Activated T-cell treated with anti-CD3 and anti-CD28 coated beads, Interleukin-2, amount 50 U/mL, for 24 hours (primary cell): ENCODE results near the gene GRAMD2A.

Experiments used
- DNase-seq: peaks from one replicate; pipeline ENCODE4 v3.0.0-alpha.2; 2020
- H3K27ac Mint-ChIP-seq: 2 replicates; pipeline ENCODE4 v1.8.0; 2020; ENCODE audit warnings: mild to moderate bottlenecking, mixed read lengths
- H3K27me3 Mint-ChIP-seq: 2 replicates; pipeline ENCODE4 v1.8.0; 2020; ENCODE audit warnings: mixed read lengths
- H3K36me3 Mint-ChIP-seq: 2 replicates; pipeline ENCODE4 v1.8.0; 2020; ENCODE audit warnings: low read depth, mixed read lengths
- H3K4me1 Mint-ChIP-seq: 2 replicates; pipeline ENCODE4 v1.8.0; 2020; ENCODE audit warnings: low read depth, mixed read lengths
- H3K4me3 Mint-ChIP-seq: 2 replicates; pipeline ENCODE4 v1.8.0; 2020; ENCODE audit warnings: mild to moderate bottlenecking, moderate library complexity, mixed read lengths
- H3K9me3 Mint-ChIP-seq: 2 replicates; pipeline ENCODE4 v1.8.0; 2020; ENCODE audit warnings: mixed read lengths

The GRAMD2A gene

DNA sequence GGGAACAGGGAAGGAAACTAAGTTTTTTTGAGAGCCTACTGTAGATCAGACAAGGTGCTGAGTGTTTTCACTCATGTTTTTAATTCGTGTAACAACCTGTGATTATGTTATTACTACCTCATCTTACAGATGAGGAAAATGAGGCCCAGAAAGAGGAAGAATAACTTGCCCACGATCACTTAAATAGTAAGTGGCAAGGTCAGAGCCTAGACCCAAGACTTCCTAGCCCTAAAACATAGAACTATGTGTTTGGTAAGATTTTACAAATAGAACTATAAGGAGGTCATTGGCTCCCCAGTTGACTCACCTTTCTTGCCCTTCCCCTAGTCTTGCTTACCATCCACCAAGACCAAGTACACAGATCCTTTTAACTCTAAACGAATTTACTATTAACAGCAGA is 65.7 kb downstream of the GRAMD2A start:
- DNase-seq = no peak
- Mint-ChIP-seq H3K27ac (no peak overlapping the region), H3K27me3 (no peaks in the 10 kb centered on the region), H3K4me1 (no peaks in the 10 kb centered on the region), H3K36me3 (no peaks in the 10 kb centered on the region), H3K9me3 (no peaks in the 10 kb centered on the region), H3K4me3 (no peak overlapping the region)

DNA sequence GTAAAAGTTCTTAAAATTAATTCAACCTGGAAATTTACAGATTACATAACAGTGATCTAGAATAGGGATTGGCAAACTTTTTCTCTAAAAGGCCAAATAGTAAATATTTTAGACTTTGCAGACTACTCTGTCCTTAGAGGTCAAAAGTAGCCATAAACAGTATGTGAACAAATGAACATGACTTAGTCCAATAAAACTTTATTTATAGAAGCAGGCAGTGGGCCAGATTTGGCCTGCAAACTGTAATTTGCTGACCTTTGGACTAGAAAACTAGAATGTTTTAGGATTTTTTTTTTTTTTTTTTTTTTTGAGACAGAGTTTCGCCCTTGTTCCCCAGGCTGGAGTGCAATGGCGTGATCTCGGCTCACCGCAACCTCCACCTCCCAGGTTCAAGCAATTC is 67.3 kb downstream of the GRAMD2A start:
- H3K36me3 Mint-ChIP-seq = no peaks in the 10 kb centered on the region
- no peaks in the 10 kb centered on the region for H3K4me1 Mint-ChIP-seq
- H3K9me3 Mint-ChIP-seq = no peaks in the 10 kb centered on the region
- H3K27ac Mint-ChIP-seq = no peak overlapping the region
- no peak overlapping the region for H3K4me3 Mint-ChIP-seq
- no peaks in the 10 kb centered on the region for H3K27me3 Mint-ChIP-seq
- DNase-seq = no peak

DNA sequence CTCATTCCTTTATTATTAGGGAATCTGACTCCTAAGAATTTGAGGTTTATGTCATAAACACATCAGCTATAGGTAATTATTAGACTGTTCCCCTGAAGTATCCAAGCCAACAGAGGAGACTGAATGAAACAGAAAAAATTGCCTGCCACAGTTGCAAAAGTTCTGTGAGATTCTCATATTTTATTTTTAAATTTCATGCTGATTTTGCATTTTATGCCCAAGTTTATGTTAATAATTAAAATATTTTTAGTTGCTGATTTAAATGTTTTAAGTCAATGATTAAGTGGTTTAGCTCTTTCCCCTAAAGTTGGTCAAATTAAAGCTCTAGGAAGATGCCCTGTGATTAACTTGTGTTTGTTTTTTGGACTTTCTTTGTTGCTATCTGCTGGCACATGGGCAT is 69.2 kb downstream of the GRAMD2A start:
- Mint-ChIP-seq H3K36me3 (no peaks in the 10 kb centered on the region), H3K27ac (no peak overlapping the region), H3K9me3 (no peaks in the 10 kb centered on the region), H3K4me3 (no peak overlapping the region), H3K4me1 (no peaks in the 10 kb centered on the region), H3K27me3 (no peaks in the 10 kb centered on the region)
- DNase-seq = no peak

DNA sequence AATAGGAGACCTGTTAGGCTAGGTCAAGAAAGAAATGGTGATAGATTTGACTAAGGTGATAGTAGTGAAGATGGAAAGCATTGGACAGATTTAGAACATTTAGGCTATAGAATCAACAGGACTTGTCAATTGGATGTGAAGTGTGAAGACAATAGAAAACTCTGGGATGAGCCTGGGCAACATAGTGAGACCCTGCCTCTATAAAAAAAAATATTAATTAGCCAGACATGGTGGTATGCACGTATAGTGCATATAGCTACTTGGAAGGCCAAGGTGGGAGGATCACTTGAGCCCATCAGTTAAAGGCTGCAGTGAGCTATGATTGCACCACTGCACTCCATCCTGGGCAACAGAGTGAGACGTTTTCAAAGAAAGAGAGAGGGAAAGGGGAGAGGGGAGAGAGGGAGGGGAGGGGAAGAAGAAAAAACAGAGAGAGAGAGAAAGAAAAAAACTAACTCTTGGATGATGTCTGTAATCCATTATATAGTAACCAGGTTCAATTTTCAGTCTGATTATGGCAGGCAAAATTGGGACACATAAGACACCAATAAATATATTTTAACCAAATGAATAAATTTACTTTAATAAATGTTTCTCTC is 69.8 kb downstream of the GRAMD2A start:
- H3K4me3 Mint-ChIP-seq = no peak overlapping the region
- H3K27ac Mint-ChIP-seq = no peak overlapping the region
- H3K9me3 Mint-ChIP-seq = no peaks in the 10 kb centered on the region
- DNase-seq = no peak
- H3K36me3 Mint-ChIP-seq = no peaks in the 10 kb centered on the region
- no peaks in the 10 kb centered on the region for H3K4me1 Mint-ChIP-seq
- no peaks in the 10 kb centered on the region for H3K27me3 Mint-ChIP-seq

DNA sequence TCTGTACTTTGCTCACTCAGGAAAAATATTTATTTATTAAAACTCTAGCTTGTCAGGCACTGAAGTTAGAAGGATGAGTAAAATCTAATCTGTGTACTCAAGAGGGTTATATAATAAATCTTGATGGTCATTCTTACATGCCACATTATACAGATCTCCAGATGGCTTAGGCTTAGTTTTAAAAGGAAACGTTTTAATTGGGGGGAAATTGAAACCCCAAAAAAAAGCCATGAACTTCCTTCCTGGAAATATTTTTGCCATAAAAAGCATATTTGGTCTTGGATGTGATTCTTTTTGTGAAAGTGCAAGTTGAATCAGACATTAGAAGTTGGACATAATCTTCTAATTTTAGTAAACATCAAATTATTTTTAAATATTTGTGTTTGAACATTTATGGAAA is 73.4 kb downstream of the GRAMD2A start:
- peaks cover 3% of the 10 kb centered on the region for H3K4me1 Mint-ChIP-seq
- no peaks in the 10 kb centered on the region for H3K36me3 Mint-ChIP-seq
- no peaks in the 10 kb centered on the region for H3K9me3 Mint-ChIP-seq
- H3K27me3 Mint-ChIP-seq = no peaks in the 10 kb centered on the region
- H3K27ac Mint-ChIP-seq = no peak overlapping the region
- DNase-seq = no peak
- no peak overlapping the region for H3K4me3 Mint-ChIP-seq

DNA sequence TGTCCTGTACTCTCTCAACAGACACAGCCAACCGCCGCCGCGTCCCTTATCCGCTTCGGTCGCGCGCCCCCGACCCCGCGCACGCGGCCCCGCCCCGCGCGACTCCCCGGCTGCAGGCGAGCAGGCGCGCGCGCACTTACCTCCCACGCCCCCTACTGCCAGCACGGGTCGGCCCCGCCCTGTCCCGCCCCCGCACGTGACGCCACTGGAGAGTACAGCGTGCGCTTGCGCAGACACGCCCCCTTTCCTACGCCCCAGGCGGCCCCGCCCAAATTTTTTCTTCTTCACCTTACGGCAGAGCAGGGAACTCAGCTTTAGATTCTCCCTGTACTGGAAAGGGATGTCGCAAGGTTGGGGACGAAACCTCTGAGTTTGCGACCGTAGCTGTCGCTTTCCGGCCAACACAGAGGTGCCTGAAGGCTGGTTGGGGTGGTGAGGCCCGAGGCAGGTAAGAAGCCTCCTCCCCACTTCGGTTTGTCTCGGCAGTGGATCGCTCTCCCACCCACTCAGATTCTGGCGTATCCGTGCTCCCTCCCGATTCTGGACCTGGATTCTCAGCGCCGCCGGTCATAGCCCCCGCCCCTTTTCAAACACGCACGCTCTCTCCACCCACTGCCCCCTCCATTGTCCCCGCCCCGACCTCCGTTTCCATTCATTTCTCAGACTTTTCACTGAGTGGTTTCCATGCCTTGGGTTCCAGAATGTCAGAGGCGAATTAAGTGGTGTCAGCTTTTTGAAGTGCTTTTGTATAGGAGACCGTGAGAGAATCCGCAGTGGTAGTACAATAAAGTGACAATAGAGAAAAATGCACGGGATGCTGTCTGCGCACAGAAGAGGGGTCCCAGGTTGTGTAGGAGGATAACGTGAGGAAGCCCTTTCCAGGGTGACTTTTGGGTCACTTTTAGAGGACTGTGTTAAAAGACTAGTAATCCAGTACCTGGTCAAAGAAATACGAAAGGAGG is 79.3 kb downstream of the GRAMD2A start, which contains the start of the genes MYO9A and SENP8:
TSS of gene MYO9A (minus strand) at position 134 of the 962 bp plus-strand sequence. CDS start 71,587 bp downstream, outside the sequence.
TSS of gene SENP8 (plus strand) at position 387 of the 962 bp plus-strand sequence. CDS start 21,221 bp downstream, outside the sequence.
- Mint-ChIP-seq H3K4me3 (peak within 1 kb of the TSS; percentile 96), H3K27me3 (no peaks in the 10 kb centered on the region), H3K9me3 (no peaks in the 10 kb centered on the region), H3K27ac (peak within 1 kb of the TSS; percentile 99), H3K4me1 (peaks cover 34% of the 10 kb centered on the region), H3K36me3 (peaks cover 13% of the 10 kb centered on the region)
- DNase-seq = peak; percentile 99

DNA sequence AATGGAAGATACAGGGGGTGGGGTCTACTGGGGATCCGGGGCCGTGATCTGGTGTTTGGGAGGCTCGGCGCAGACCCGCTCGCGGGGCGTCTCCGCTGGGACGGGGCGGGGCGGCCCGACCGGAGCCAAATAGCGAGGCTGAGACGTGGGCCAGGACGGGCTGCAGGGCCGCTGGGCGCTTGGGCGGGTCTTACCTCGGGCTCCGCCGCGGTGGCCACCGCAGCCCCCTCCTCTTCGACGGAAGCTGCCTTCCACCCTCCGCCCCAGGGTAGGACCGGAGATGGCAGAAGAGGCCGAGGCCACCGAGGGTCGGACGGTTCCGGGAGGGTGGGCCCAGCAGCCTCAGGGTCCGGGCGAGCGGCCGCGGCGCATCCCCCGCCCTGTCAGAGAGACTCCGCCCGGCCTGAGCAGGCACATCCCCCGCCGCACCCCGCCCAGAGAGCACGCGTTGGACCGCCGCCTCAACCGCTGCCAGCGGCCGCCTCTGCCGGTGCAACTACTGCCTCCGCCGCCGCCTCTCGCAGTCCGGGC is 80.0 kb downstream of the GRAMD2A start:
- Mint-ChIP-seq H3K9me3 (no peaks in the 10 kb centered on the region), H3K27me3 (no peaks in the 10 kb centered on the region), H3K36me3 (peaks cover 13% of the 10 kb centered on the region), H3K4me3 (peak overlapping the region; percentile 96), H3K4me1 (peaks cover 37% of the 10 kb centered on the region), H3K27ac (peak overlapping the region; percentile 99)
- no peak for DNase-seq

DNA sequence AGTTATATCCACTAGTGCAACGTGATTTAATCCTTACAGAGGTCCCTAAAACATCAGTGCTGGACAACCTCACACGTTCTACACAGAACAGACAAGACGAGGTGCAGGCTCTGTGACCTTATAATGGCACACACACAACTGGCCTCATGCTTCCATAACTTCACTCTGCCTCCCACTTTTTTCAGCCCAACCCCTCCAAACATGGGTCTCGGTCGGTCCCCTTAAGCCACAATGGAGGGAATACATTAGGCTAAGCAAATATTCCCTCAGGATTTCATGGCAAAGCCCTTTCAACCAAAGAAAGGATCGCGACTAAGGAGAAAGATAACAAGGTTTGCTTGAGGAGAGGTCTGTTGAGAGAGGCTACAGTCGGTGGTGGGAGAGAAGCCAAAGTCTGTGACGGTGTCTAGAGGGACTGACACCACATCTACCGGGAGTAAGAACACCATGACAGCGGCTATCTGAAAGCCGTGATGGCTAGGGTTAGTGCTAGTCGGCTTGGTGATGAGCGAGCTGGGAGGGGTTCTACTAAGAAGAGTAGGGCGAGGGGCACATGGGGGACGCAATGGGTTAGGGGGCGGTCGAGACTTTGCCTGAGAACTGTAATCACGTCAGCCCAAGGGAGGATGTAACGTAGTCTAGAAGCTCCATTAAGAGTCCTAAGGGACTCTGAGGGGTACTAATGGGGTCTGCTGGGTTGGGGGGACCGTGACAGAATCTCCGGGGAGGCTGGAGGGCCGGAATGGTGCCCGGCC is 80.7 kb downstream of the GRAMD2A start:
- peaks cover 13% of the 10 kb centered on the region for H3K36me3 Mint-ChIP-seq
- DNase-seq = no peak

DNA sequence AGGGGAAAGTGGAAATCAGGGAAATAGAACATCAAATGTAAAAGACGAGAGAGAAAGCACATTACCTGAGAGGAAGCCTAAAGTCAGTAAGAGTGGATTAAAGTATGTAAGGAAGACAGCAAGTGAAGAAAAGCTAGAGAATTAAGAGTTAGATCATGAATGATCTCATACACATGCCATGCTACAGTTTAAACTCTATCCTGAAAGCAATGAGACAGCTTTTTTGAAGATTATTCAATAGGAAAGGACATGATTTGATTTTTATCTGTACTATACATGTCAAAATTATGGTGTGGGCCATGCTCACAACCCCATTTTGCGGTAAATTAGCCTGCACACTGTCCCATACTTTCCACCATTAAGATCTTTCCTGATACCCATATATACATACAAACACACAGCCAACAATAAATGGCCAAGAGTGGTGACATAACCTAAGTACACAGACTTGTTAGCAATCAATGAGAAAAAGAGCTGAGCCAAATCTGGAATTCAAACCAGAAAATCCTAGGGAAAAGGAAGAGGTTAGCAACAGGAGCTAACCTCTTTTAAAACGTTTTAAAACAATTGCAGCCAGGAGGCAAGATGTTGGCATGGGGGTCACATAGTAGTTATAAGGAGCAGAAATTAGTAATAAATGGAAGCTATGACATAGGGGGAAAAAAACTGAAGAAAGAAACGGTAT is 84.1 kb downstream of the GRAMD2A start:
- Mint-ChIP-seq H3K9me3 (no peaks in the 10 kb centered on the region), H3K4me3 (no peak overlapping the region), H3K4me1 (peaks cover 31% of the 10 kb centered on the region), H3K36me3 (peaks cover 10% of the 10 kb centered on the region), H3K27me3 (no peaks in the 10 kb centered on the region), H3K27ac (no peak overlapping the region)
- DNase-seq = no peak

More for the DNA sequence above, 80.7 kb downstream of the GRAMD2A start:
- Mint-ChIP-seq H3K9me3 (no peaks in the 10 kb centered on the region), H3K27ac (peak overlapping the region; percentile 99), H3K4me1 (peaks cover 37% of the 10 kb centered on the region), H3K4me3 (peak overlapping the region; percentile 96), H3K27me3 (no peaks in the 10 kb centered on the region)

DNA sequence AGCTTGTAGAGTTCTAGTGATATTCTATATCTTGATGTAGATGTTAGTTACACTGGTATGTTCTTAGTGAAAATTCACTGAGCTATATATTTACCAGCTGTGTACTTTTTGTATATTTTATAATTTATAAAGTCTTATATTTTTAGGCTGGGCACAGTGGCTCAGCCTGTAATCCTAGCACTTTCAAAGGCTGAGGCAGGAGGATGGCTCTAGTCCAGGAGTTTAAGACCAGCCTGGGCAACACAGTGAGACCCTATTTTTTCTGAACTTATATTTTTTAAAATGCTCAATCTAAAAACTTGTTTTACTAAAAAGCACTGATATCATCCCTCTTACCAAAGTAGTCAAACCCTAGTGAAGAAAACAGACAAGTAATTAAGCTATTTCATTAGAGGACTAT is 84.8 kb downstream of the GRAMD2A start:
- Mint-ChIP-seq H3K4me1 (peaks cover 34% of the 10 kb centered on the region), H3K36me3 (peaks cover 8% of the 10 kb centered on the region), H3K9me3 (no peaks in the 10 kb centered on the region), H3K27ac (no peak overlapping the region), H3K27me3 (no peaks in the 10 kb centered on the region), H3K4me3 (no peak overlapping the region)
- no peak for DNase-seq

DNA sequence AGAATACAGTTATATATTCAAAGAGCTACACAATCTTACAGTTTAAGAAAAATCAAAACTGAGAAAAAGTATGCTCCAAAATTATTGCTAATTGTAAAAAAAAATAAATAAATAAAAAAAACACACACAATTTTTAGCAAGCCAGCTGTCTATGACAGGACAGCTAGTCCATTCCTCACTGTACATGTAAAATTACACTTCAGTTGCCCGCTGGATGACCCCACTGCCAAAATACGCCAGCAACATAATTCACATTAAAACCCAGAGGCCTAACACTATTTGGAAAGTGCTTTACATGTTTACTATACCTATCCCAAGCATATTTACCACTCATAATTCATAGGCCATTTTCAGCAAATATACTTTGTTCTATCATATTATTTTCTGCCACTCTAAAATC is 85.5 kb downstream of the GRAMD2A start:
- Mint-ChIP-seq H3K9me3 (no peaks in the 10 kb centered on the region), H3K27ac (no peak overlapping the region), H3K36me3 (peaks cover 5% of the 10 kb centered on the region), H3K27me3 (no peaks in the 10 kb centered on the region), H3K4me3 (no peak overlapping the region), H3K4me1 (peaks cover 34% of the 10 kb centered on the region)
- DNase-seq = no peak

DNA sequence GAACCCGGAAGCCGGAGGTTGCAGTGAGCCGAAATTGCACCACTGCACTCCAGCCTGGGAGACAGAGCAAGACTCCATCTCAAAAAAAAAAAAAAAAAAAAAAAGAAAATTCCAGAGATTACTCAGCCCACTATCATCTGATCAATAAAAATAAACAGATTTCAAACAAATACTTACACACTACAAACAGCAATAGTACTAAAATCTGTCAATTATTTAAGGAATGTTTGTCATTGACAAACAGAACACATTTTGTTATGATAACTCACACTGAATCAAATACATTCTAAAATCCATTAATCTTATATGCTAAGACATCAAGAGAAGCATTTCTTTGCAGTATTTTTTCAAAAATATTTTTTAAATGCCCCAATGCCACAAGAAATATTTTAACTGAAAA is 87.2 kb downstream of the GRAMD2A start:
- Mint-ChIP-seq H3K36me3 (no peaks in the 10 kb centered on the region), H3K27me3 (no peaks in the 10 kb centered on the region), H3K4me3 (no peak overlapping the region), H3K4me1 (peaks cover 18% of the 10 kb centered on the region), H3K27ac (no peak overlapping the region), H3K9me3 (no peaks in the 10 kb centered on the region)
- no peak for DNase-seq
